ENCODE measurements around the gene MAFB. TPM values are rescaled to one million over a fixed set of nuclear protein-coding genes. Genes with fewer than 3 reads are reported as not detected.
A peak's percentile ranks its signal among the peaks of the same experiment; 100 is the strongest.

The MAFB gene
- total RNA-seq, 2 experiments from 2014 or later, result not detected

DNA sequence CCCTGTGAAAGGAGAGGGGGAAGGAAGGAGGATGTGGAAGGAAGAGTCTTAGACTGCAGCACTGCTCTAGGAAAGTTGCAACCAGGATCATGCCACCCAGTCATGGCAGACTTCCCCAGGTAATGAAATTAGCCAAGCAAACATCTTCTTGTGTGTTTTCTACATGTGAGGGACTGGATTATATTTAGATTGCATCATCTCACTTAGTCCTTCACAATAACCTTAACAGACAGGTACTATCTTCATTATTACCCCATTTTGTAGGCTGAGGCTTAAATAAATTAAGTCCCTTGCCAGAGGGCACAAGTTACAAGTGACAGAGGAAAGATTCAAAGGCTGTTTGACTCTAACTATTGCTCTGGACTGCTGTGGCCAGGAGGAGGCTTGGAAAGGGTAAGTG is 9.7 kb upstream of the MAFB start:
- Mint-ChIP-seq H3K27me3 (peaks cover 27% of the 10 kb centered on the region), H3K27ac (no peak overlapping the region), H3K36me3 (ENCODE audit: low read depth) (no peaks in the 10 kb centered on the region), H3K9me3 (ENCODE audit: low read depth) (no peaks in the 10 kb centered on the region), H3K4me3 (no peak overlapping the region), H3K4me1 (no peaks in the 10 kb centered on the region)
- POLR2A ChIA-PET, result no interaction called here
- ATAC-seq (no peak), DNase-seq (no peak)
- intact Hi-C loops (cut with DNase I, micrococcal nuclease), result loop anchor here in 1 of 2 experiments (10.0 kb wide), 1 partner anchor 534 kb away; no protein-coding TSS in a partner anchor
- CTCF ChIA-PET, result no interaction called here

DNA sequence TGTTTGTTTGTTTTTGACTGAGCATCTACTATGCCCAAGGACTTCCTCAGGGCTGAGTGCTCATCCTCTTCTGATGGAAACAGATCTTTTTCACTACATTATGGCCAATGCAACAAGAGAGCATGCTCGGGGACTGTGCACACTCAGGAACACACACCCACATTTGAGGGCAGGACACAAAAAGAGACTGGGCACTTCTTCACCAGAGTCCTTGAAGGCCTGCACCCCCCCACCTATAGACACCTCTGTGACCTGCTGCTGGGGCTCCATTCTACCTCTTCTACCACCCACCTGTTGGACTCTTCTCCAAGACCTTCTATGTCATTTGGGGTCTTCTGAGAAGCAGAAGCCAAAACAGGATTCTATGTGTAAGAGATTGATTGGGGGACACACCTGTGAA is 9.2 kb upstream of the MAFB start:
- intact Hi-C loops (cut with DNase I, micrococcal nuclease), result loop anchor here in 1 of 2 experiments (10.0 kb wide), 1 partner anchor 533 kb away; no protein-coding TSS in a partner anchor
- CTCF ChIA-PET, result no interaction called here
- H3K27me3 Mint-ChIP-seq, result peaks cover 30% of the 10 kb centered on the region

DNA sequence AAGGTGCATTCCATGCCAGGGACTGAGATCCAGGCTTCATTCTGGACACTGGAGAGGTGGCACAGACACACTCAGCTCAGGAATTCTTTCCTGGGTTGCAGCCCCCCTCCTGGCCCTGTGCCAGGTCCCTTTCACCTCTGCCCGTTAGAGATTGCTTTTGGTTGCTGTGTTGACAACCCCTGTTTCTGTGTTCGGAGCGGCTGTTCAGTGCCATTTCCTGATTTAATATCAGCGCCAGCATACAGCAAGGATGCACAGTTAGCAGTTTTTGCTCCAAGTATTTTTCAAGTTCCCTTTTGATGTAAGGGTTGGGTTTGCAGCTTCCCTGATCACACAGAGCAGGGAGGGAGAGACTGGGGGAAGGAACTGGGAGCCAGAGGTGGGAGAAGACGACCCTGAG is 8.5 kb upstream of the MAFB start:
- POLR2A ChIA-PET, result no interaction called here
- no peaks in the 10 kb centered on the region for H3K4me1 Mint-ChIP-seq
- no peak overlapping the region for H3K27ac Mint-ChIP-seq
- DNase-seq, result no peak
- no peak for ATAC-seq
- CTCF ChIA-PET, result no interaction called here
- intact Hi-C loops (cut with DNase I, micrococcal nuclease), result loop anchor here in 1 of 2 experiments (10.0 kb wide), 1 partner anchor 533 kb away; no protein-coding TSS in a partner anchor
- no peaks in the 10 kb centered on the region for H3K36me3 Mint-ChIP-seq (ENCODE audit: low read depth)
- H3K9me3 Mint-ChIP-seq (ENCODE audit: low read depth), result no peaks in the 10 kb centered on the region
- no peak overlapping the region for H3K4me3 Mint-ChIP-seq
- peaks cover 35% of the 10 kb centered on the region for H3K27me3 Mint-ChIP-seq

More for the DNA sequence above, 9.2 kb upstream of the MAFB start:
- H3K9me3 Mint-ChIP-seq (ENCODE audit: low read depth), result no peaks in the 10 kb centered on the region
- POLR2A ChIA-PET, result no interaction called here
- ATAC-seq (no peak), DNase-seq (no peak)
- no peaks in the 10 kb centered on the region for H3K4me1 Mint-ChIP-seq
- no peak overlapping the region for H3K27ac Mint-ChIP-seq
- H3K4me3 Mint-ChIP-seq, result no peak overlapping the region
- no peaks in the 10 kb centered on the region for H3K36me3 Mint-ChIP-seq (ENCODE audit: low read depth)

DNA sequence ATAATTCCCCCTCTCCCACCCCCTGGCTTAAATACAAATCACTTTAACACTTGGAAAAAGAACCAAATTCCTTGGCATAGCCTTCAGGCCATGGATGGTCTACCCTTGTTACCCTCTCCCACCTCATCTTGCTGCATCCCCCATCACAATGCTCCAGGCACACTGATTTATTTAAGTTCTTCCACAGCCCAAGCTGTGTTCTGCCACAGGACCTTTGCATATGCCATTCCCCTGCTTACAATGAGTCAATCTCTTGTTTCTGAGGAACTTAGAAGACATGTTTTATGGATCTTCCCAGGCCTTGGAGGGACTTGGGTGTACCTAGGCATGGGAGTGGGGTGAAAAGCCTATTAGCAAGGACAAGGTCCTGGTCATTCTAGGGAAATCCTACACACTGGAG is 6.2 kb upstream of the MAFB start:
- POLR2A ChIA-PET, result no interaction called here
- CTCF ChIA-PET, result no interaction called here
- ATAC-seq, result no peak
- no peak overlapping the region for H3K27ac Mint-ChIP-seq
- peaks cover 50% of the 10 kb centered on the region for H3K27me3 Mint-ChIP-seq
- intact Hi-C loops (cut with DNase I, micrococcal nuclease), result loop anchor here in 1 of 2 experiments (10.0 kb wide), 1 partner anchor 530 kb away; no protein-coding TSS in a partner anchor
- H3K36me3 Mint-ChIP-seq (ENCODE audit: low read depth), result no peaks in the 10 kb centered on the region
- H3K9me3 Mint-ChIP-seq (ENCODE audit: low read depth), result no peaks in the 10 kb centered on the region
- DNase-seq, result no peak
- H3K4me3 Mint-ChIP-seq, result no peak overlapping the region
- H3K4me1 Mint-ChIP-seq, result peaks cover 2% of the 10 kb centered on the region

DNA sequence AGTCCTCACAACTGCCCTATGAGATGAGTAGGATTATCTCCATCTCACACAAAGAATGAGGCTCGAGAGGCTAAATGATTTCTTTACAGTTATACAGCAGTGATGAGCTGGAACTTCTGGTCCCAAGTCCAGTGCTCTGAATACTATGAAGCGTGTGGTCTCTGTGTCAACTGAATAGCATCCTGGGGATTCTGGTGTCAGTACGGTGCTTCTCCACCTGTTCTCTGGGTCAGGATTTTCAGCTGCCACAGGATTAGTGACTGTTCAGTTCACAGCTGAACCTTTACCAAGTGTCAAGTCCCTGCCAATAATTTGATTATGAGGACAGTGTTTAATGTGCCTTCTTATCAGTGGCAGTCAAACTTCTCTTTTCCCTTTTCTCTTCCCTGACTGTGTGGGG is 5.2 kb upstream of the MAFB start:
- Mint-ChIP-seq H3K4me1 (peaks cover 5% of the 10 kb centered on the region), H3K27ac (no peak overlapping the region), H3K9me3 (ENCODE audit: low read depth) (no peaks in the 10 kb centered on the region), H3K36me3 (ENCODE audit: low read depth) (no peaks in the 10 kb centered on the region), H3K4me3 (no peak overlapping the region), H3K27me3 (peaks cover 57% of the 10 kb centered on the region)
- intact Hi-C loops (cut with DNase I, micrococcal nuclease), result loop anchor here in 1 of 2 experiments (10.0 kb wide), 1 partner anchor 529 kb away; no protein-coding TSS in a partner anchor
- CTCF ChIA-PET, result no interaction called here
- DNase-seq (no peak), ATAC-seq (no peak)
- POLR2A ChIA-PET, result no interaction called here

DNA sequence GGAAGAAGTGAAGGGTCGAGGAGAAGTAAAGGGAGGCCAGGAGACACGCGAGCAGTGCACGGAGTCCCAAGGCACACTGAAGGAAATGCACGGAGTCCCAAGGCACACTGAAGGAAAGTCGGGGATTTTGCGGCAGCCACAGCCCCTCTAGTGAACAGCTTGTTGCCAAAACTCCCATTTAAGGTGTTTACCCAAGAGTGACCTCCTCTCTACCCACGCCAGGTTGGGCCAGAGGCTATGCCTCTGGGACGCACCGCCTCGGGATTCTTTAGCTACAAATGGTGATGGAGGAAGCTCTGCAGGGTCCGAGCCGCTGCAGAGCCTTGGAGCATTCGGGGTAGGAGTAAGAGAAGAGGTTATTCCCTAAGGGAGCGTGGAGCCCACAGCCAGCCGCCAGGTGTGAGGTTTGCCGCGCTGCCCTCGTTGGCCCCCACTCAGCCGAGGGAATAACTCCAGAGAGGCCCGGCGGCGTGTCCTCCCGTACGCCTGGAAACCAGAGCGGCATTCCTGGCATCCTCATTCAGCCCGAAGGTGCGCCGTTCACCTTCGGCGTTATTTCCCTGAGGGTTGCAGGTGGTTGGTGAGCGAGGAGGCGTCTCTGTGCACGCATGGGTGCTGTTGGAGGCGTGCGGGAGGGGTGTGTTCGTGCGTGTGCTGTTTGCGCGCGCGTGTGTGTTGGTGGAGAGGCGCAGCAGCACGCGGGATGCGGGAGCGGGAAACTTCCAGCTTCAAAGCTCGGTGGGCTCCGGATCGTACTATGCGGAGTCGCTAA is 3.4 kb upstream of the MAFB start:
- ATAC-seq (no peak), DNase-seq (no peak)
- no peak overlapping the region for H3K27ac Mint-ChIP-seq
- H3K27me3 Mint-ChIP-seq, result peaks cover 65% of the 10 kb centered on the region
- H3K9me3 Mint-ChIP-seq (ENCODE audit: low read depth), result no peaks in the 10 kb centered on the region
- H3K4me3 Mint-ChIP-seq, result no peak overlapping the region
- ChIA-PET CTCF (no interaction called here), POLR2A (no interaction called here)
- H3K4me1 Mint-ChIP-seq, result peaks cover 9% of the 10 kb centered on the region
- intact Hi-C loops (cut with DNase I, micrococcal nuclease), result loop anchor here in 1 of 2 experiments (10.0 kb wide), 1 partner anchor 528 kb away; no protein-coding TSS in a partner anchor
- H3K36me3 Mint-ChIP-seq (ENCODE audit: low read depth), result no peaks in the 10 kb centered on the region

DNA sequence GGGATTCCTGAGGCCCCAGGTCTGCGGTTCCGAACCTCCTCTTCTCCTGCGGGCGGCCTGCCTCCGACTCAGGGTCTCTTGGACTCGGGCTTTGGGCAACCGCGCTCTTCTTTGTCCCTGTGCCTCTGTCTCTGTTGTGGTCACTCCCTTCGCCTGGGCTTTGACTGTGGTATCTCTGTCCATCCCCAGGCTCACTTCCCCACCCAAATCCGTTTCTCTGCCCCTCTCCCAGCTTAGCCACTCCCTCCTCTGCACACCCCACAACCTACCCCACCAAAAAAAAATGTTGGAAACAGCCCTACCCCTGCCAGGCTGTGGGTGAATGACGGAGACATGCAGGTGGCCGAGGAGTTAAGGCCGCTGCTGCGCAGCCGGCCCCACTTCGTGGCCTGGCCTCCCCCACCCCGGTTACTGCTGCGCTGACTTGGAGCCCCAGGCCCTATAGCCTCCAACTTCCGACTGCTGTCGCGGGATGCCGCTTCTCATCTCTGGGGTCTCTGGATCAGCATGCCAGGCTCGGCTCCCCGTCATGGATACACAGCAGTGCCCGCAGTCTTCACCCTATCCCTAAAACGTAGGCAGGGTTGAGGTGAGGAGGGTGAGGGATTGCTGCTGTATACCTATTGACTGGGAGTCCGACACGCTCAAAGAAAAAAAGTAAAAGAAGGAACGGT is 2.7 kb upstream of the MAFB start:
- Mint-ChIP-seq H3K9me3 (ENCODE audit: low read depth) (no peaks in the 10 kb centered on the region), H3K27me3 (peaks cover 67% of the 10 kb centered on the region), H3K4me3 (no peak overlapping the region), H3K36me3 (ENCODE audit: low read depth) (no peaks in the 10 kb centered on the region), H3K27ac (no peak overlapping the region), H3K4me1 (peaks cover 11% of the 10 kb centered on the region)
- ChIA-PET CTCF (interaction anchor here (0.5 to 1.1 kb wide), 2 partner anchors 151 to 271 kb away, joined by 3 read pairs; no protein-coding TSS in a partner anchor), POLR2A (no interaction called here)
- no peak for DNase-seq
- intact Hi-C loops (cut with DNase I, micrococcal nuclease), result loop anchor here (2.0 to 10.0 kb wide), 2 partner anchors 527 to 805 kb away; no protein-coding TSS in a partner anchor
- ATAC-seq, result no peak

DNA sequence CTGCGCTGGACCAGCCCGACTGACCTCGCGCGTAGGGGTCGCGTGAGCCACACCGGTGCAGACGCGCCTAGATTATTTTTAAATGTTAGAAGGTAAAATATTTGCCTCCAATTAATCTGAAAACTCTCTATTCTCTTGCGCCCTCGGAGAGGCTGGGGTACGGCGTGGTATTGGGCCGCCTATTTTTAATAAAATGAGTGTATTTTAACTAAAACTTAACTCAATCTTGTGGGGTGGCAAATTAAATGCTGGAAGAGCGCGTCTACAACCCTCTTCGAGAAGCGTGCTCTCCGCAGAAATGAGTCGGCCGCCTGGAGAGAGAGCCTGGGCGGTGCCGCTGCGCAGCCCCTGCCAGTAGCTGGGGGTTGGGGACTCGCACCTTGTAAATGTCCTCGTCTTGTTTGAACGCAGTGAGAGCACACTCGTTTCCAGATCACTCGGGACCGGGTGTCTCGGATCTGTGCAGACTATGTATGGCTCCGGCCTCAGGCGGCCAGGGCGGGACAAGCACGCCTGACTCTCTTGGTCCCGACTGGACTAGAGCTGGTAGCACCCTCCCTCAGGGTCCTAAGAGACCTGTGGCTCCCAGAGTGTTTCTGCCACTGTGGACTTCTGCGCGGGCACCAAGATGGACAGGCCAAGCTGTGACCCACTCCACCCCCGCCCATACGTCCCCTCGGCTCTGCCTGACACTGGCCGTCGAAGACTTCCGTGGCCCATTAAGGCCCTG is 2.0 kb upstream of the MAFB start:
- Mint-ChIP-seq H3K27me3 (peaks cover 70% of the 10 kb centered on the region), H3K9me3 (ENCODE audit: low read depth) (no peaks in the 10 kb centered on the region), H3K27ac (no peak overlapping the region), H3K4me1 (peaks cover 11% of the 10 kb centered on the region), H3K4me3 (no peak overlapping the region), H3K36me3 (ENCODE audit: low read depth) (no peaks in the 10 kb centered on the region)
- no peak for ATAC-seq
- CTCF ChIA-PET, result interaction anchor here (0.5 to 1.3 kb wide), 7 partner anchors 14 to 1459 kb away, joined by 3 read pairs; partner anchors contain the start of gene LPIN3
- intact Hi-C loops (cut with DNase I, micrococcal nuclease), result loop anchor here (1.0 to 10.0 kb wide), 4 partner anchors 425 to 804 kb away; no protein-coding TSS in a partner anchor
- no peak for DNase-seq
- POLR2A ChIA-PET, result no interaction called here

DNA sequence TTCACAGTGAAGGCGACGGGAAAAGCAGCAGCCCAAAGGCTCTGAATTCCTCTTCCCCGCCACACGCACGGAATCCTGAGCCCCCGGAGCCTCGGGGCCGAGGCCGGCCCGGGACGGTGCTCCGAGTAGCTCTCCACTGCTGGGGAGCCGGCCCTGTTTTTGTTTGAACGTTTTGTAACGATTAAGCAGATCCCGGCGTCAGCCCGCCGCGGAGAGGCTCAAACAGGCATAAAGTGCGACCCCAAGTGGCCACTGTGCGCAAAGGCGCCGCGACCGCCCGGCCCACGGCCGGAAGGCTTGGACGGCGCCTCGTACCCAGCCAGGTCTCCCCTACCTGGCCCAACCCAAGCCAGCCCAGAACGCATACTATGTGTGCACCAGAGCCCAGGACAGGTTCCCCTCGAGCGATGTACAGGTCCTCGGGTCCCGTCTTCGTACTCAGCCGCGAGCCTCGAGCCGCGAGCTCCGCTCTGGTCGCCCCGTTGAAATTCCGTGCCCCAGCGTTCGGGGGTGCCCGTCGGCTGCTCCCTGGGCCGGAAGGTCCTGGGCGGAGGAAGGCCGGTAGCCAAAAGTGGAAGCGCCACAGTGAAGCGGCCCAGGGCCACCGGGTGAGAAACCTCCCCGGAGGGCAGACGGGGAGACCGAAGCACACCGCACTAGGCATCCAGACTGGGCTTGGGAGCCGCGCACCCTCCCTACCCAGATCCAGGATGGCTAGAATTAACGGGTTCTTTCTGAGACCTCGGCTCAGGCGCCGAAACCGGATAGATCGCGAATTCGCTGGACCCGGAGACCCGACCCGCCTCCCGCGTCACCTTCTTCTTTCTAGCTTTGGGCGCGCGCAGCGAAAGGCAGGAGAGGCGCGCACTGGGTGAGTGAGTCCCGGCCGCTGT is 1.2 kb upstream of the MAFB start:
- Mint-ChIP-seq H3K27ac (no peak overlapping the region), H3K36me3 (ENCODE audit: low read depth) (no peaks in the 10 kb centered on the region), H3K27me3 (peaks cover 74% of the 10 kb centered on the region), H3K4me3 (peak overlapping the region; percentile 61), H3K4me1 (peaks cover 11% of the 10 kb centered on the region), H3K9me3 (ENCODE audit: low read depth) (no peaks in the 10 kb centered on the region)
- ChIA-PET POLR2A (no interaction called here), CTCF (interaction anchor here (0.6 to 1.3 kb wide), 9 partner anchors 13 to 1458 kb away, joined by 3 to 4 read pairs (median 3); partner anchors contain the start of gene LPIN3)
- intact Hi-C loops (cut with DNase I, micrococcal nuclease), result loop anchor here (1.0 to 10.0 kb wide), 7 partner anchors 424 to 1963 kb away; no protein-coding TSS in a partner anchor
- ATAC-seq, result peak; percentile 64
- DNase-seq, result peak; percentile 89

DNA sequence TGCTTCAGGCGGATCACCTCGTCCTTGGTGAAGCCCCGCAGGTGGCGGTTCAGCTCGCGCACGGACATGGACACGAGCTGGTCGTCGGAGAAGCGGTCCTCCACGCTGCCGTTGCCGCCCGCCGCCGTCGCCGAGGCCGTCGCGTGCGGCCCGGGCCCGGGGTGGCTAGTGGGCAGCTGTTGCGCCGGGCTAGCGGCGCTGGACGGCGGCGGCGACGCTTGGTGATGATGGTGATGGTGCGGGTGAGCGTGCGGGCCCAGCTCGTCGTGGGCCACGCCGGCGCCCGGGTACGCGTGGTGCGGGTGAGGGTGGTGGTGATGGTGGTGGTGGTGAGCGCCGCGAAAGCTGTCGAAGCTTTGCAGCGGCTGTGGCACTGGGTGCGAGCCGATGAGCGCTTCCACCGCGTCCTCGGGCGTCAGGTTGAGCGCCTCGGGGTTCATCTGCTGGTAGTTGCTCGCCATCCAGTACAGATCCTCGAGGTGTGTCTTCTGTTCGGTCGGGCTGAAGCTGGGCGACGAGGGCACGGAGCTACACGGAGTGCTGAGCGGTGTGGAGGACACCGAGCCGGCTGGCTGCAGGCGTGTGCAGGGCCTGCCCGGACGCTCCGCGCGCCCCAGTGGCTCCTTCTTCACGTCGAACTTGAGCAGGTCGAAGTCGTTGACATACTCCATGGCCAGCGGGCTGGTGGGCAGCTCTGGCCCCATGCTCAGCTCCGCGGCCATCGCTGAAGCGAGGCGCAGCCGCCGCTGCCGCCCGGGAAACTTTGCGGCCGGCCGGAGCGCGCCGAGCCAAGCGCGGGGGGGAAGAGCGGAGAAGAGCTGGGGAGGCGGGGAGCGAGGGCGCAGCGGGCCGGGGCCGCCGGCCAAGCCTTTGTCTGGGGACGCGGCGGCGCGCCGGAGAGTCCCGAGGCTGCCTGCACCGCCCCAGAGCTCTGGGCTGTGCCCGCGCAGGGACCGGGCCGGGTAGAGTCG is 622 bp downstream of the MAFB start:
- POLR2A ChIA-PET, result no interaction called here
- H3K27ac Mint-ChIP-seq, result no peak overlapping the region

More for the DNA sequence above, 622 bp downstream of the MAFB start:
- no peaks in the 10 kb centered on the region for H3K36me3 Mint-ChIP-seq (ENCODE audit: low read depth)
- peak overlapping the region; percentile 40 for H3K4me3 Mint-ChIP-seq
- peaks cover 14% of the 10 kb centered on the region for H3K4me1 Mint-ChIP-seq
- peaks cover 76% of the 10 kb centered on the region for H3K27me3 Mint-ChIP-seq
- intact Hi-C loops (cut with DNase I, micrococcal nuclease), result loop anchor here (2.0 to 10.0 kb wide), 3 partner anchors 804 to 1961 kb away; no protein-coding TSS in a partner anchor
- DNase-seq, result peak; percentile 11
- no peaks in the 10 kb centered on the region for H3K9me3 Mint-ChIP-seq (ENCODE audit: low read depth)
- no peak for ATAC-seq
- CTCF ChIA-PET, result interaction anchor here (0.8 kb wide), 2 partner anchors 67 to 421 kb away, joined by 3 to 5 read pairs; no protein-coding TSS in a partner anchor
